Activated T-cell treated with anti-CD3 and anti-CD28 coated beads, Interleukin-2, amount 50 U/mL, for 24 hours (primary cell): ENCODE results near the gene GBP1.

Source experiments
- DNase-seq: peaks from one replicate; pipeline ENCODE4 v3.0.0-alpha.2; 2020
- H3K27ac Mint-ChIP-seq: 2 replicates; pipeline ENCODE4 v1.8.0; 2020; ENCODE audit warnings: mild to moderate bottlenecking, mixed read lengths
- H3K27me3 Mint-ChIP-seq: 2 replicates; pipeline ENCODE4 v1.8.0; 2020; ENCODE audit warnings: mixed read lengths
- H3K36me3 Mint-ChIP-seq: 2 replicates; pipeline ENCODE4 v1.8.0; 2020; ENCODE audit warnings: low read depth, mixed read lengths
- H3K4me1 Mint-ChIP-seq: 2 replicates; pipeline ENCODE4 v1.8.0; 2020; ENCODE audit warnings: low read depth, mixed read lengths
- H3K4me3 Mint-ChIP-seq: 2 replicates; pipeline ENCODE4 v1.8.0; 2020; ENCODE audit warnings: mild to moderate bottlenecking, moderate library complexity, mixed read lengths
- H3K9me3 Mint-ChIP-seq: 2 replicates; pipeline ENCODE4 v1.8.0; 2020; ENCODE audit warnings: mixed read lengths

The GBP1 gene

GRCh38 chr1:89005286-89006151 is 59.5 kb downstream of the GBP1 start:
- Mint-ChIP-seq H3K4me1 (peaks cover 36% of the 10 kb centered on the region), H3K36me3 (peaks cover 68% of the 10 kb centered on the region), H3K27ac (no peak overlapping the region), H3K9me3 (peaks cover 13% of the 10 kb centered on the region), H3K4me3 (no peak overlapping the region), H3K27me3 (no peaks in the 10 kb centered on the region)
- DNase-seq = no peak
